Measurements from ENCODE around the gene RPUSD4. TPM values are rescaled to one million over a fixed set of nuclear protein-coding genes. Genes with fewer than 3 reads are reported as not detected.

Gene RPUSD4
- total RNA-seq, 1 donor = 36.2 TPM

GRCh38 chr11:126219547-126219946 is 8.1 kb upstream of the RPUSD4 start:
- no peak overlapping the region for H3K27ac ChIP-seq (ENCODE audit: low read depth, low read length)
- peaks cover 38% of the 10 kb centered on the region for H4K20me1 ChIP-seq (ENCODE audit: insufficient read depth, low read length)
- H2AFZ ChIP-seq (ENCODE audit: low read length) = no peak overlapping the region
- H3K4me1 ChIP-seq (ENCODE audit: insufficient read depth, low read length) = no peaks in the 10 kb centered on the region
- H3K4me2 ChIP-seq (ENCODE audit: insufficient read depth, low read length) = no peak overlapping the region
- no peak for DNase-seq (ENCODE audit: insufficient read length, low spot score, missing footprints)
- no peaks in the 10 kb centered on the region for H3K9me3 ChIP-seq (ENCODE audit: low read depth, low read length)
- H3K4me3 ChIP-seq (ENCODE audit: insufficient read depth, low read length) = no peak overlapping the region
- no peaks in the 10 kb centered on the region for H3K36me3 ChIP-seq (ENCODE audit: insufficient read depth, low read length)
- no peak for TF ChIP-seq CTCF (IDR thresholded peaks at IDR 0.05; ENCODE audit: extremely low read depth, low read depth, low read length)
- H3K79me2 ChIP-seq (ENCODE audit: insufficient read depth, low read length) = peaks cover 89% of the 10 kb centered on the region
- no peaks in the 10 kb centered on the region for H3K27me3 ChIP-seq (ENCODE audit: insufficient read depth, low read length)

GRCh38 chr11:126217491-126217890 is 6.0 kb upstream of the RPUSD4 start:
- H4K20me1 ChIP-seq (ENCODE audit: insufficient read depth, low read length) = peaks cover 41% of the 10 kb centered on the region
- no peak overlapping the region for H3K4me2 ChIP-seq (ENCODE audit: insufficient read depth, low read length)
- H3K9me3 ChIP-seq (ENCODE audit: low read depth, low read length) = no peaks in the 10 kb centered on the region
- no peaks in the 10 kb centered on the region for H3K36me3 ChIP-seq (ENCODE audit: insufficient read depth, low read length)
- H3K4me3 ChIP-seq (ENCODE audit: insufficient read depth, low read length) = no peak overlapping the region
- no peak for TF ChIP-seq CTCF (IDR thresholded peaks at IDR 0.05; ENCODE audit: extremely low read depth, low read depth, low read length)
- H2AFZ ChIP-seq (ENCODE audit: low read length) = no peak overlapping the region
- peaks cover 7% of the 10 kb centered on the region for H3K4me1 ChIP-seq (ENCODE audit: insufficient read depth, low read length)
- no peak for DNase-seq (ENCODE audit: insufficient read length, low spot score, missing footprints)
- no peak overlapping the region for H3K27ac ChIP-seq (ENCODE audit: low read depth, low read length)
- H3K27me3 ChIP-seq (ENCODE audit: insufficient read depth, low read length) = no peaks in the 10 kb centered on the region
- peaks cover 92% of the 10 kb centered on the region for H3K79me2 ChIP-seq (ENCODE audit: insufficient read depth, low read length)

- no peaks in the 10 kb centered on the region for H3K9me3 ChIP-seq (ENCODE audit: low read depth, low read length)
Measured at GRCh38 chr11:126216526-126217305, 5.3 kb upstream of the RPUSD4 start.

More at GRCh38 chr11:126216526-126217305, 5.3 kb upstream of the RPUSD4 start:
- Histone ChIP-seq H3K36me3 (ENCODE audit: insufficient read depth, low read length) (no peaks in the 10 kb centered on the region), H3K4me3 (ENCODE audit: insufficient read depth, low read length) (no peak overlapping the region), H3K4me1 (ENCODE audit: insufficient read depth, low read length) (peaks cover 10% of the 10 kb centered on the region), H3K27ac (ENCODE audit: low read depth, low read length) (no peak overlapping the region), H3K4me2 (ENCODE audit: insufficient read depth, low read length) (no peak overlapping the region), H3K79me2 (ENCODE audit: insufficient read depth, low read length) (peaks cover 92% of the 10 kb centered on the region), H2AFZ (ENCODE audit: low read length) (no peak overlapping the region), H3K27me3 (ENCODE audit: insufficient read depth, low read length) (no peaks in the 10 kb centered on the region), H4K20me1 (ENCODE audit: insufficient read depth, low read length) (peaks cover 38% of the 10 kb centered on the region)
- DNase-seq (ENCODE audit: insufficient read length, low spot score, missing footprints) = no peak
- TF ChIP-seq CTCF (IDR thresholded peaks at IDR 0.05; ENCODE audit: extremely low read depth, low read depth, low read length) = no peak
